Right lobe of liver (tissue), 4 donors: ENCODE measurements around the gene FBLIM1.

Experiments
- CTCF ChIP-seq, 4 donors: fragments of 200-600 bp in 3 of 4; fragments of 450-650 bp in 1 of 4; IDR thresholded peaks; one replicate each; pipeline versions ENCODE4 v1.5.1 to v1.8.0; 2016 to 2022; ENCODE audit warnings: antibody characterized with exemption in 4 of 4, mild to moderate bottlenecking in 2 of 4
- POLR2A ChIP-seq: fragments of 450-650 bp; IDR thresholded peaks from one replicate; pipeline ENCODE4 v1.6.1; 2017; ENCODE audit warnings: antibody characterized with exemption, mild to moderate bottlenecking
- donor health status: DM: no; HTN: no; CAD: no.
- donor health status: DM: no; HTN: no; CAD: no.
- donor health status: DM: no; HTN: yes; CAD: no.

- TF ChIP-seq POLR2A: no peak
- TF ChIP-seq CTCF (IDR thresholded peaks at IDR 0.05): no peak
Observed at GRCh38 chr1:15820478-15820877, 61.9 kb downstream of the FBLIM1 start.
